Neural cell (in vitro differentiated cells): ENCODE results near the gene BSN. TPM values are rescaled to one million over a fixed set of nuclear protein-coding genes. Genes with fewer than 3 reads are reported as not detected.

Experiments used
- H2AFZ ChIP-seq: fragments of 200-600, 300-800 bp; sonication (generic), shearing (Covaris generic); 2 replicates; pipeline ENCODE4 v1.6.0; 2014; ENCODE audit warnings: low read depth, mild to moderate bottlenecking, antibody characterized with exemption, low read length, moderate library complexity
- H3F3A ChIP-seq: fragments of 200-600 bp; shearing (Covaris generic); 2 replicates; pipeline ENCODE4 v1.6.1; 2016; ENCODE audit warnings: mild to moderate bottlenecking, moderate library complexity, mixed read lengths, antibody characterized with exemption, low read length; ENCODE audit not compliant: insufficient read depth, poor library complexity, severe bottlenecking
- H3K27ac ChIP-seq: fragments of 200-600, 300-800 bp; sonication (generic), shearing (Covaris generic); 2 replicates; pipeline ENCODE4 v1.5.1; 2014; ENCODE audit warnings: mild to moderate bottlenecking, low read length, moderate library complexity
- H3K27me3 ChIP-seq: fragments of 300-800, 200-600 bp; sonication (generic), shearing (Covaris generic); 2 replicates; pipeline ENCODE4 v1.6.0; 2014; ENCODE audit warnings: mild to moderate bottlenecking, low read depth, low read length, moderate library complexity; ENCODE audit not compliant: insufficient read depth
- H3K36me3 ChIP-seq: fragments of 300-800, 200-600 bp; sonication (generic), shearing (Covaris generic); 2 replicates; pipeline ENCODE4 v1.5.1; 2014; ENCODE audit warnings: mild to moderate bottlenecking, antibody characterized with exemption, low read length, moderate library complexity; ENCODE audit not compliant: insufficient read depth
- H3K4me2 ChIP-seq: fragments of 300-800, 200-600 bp; sonication (generic), shearing (Covaris generic); 2 replicates; pipeline ENCODE4 v1.6.0; 2014; ENCODE audit warnings: mild to moderate bottlenecking, low read length
- H3K4me3 ChIP-seq: fragments of 300-800, 200-600 bp; sonication (generic), shearing (Covaris generic); 2 replicates; pipeline ENCODE4 v1.5.1; 2014; ENCODE audit warnings: mild to moderate bottlenecking, low read length, moderate library complexity
- H3K79me2 ChIP-seq: fragments of 200-600 bp; shearing (Covaris generic); replicated peaks from 2 replicates; pipeline ENCODE4 v1.6.0; 2014; ENCODE audit warnings: mild to moderate bottlenecking, low read length, moderate library complexity; ENCODE audit not compliant: insufficient read depth
- H3K9ac ChIP-seq: fragments of 300-800, 200-600 bp; sonication (generic), shearing (Covaris generic); 2 replicates; pipeline ENCODE4 v1.6.1; 2016; ENCODE audit warnings: mild to moderate bottlenecking, low read length, mixed read lengths
- H3K9me2 ChIP-seq: fragments of 200-600 bp; shearing (Covaris generic); 2 replicates; pipeline ENCODE4 v1.6.1; 2016; ENCODE audit warnings: mild to moderate bottlenecking, low read length, mixed read lengths; ENCODE audit not compliant: insufficient read depth
- H3K9me3 ChIP-seq: fragments of 200-600, 300-800 bp; sonication (generic), shearing (Covaris generic); 2 replicates; pipeline ENCODE4 v1.6.1; 2016; ENCODE audit warnings: mild to moderate bottlenecking, mixed run types, low read length, moderate library complexity, mixed read lengths
- H4K20me1 ChIP-seq: fragments of 200-600 bp; shearing (Covaris generic); 2 replicates; pipeline ENCODE4 v1.6.1; 2016; ENCODE audit warnings: mild to moderate bottlenecking, mixed run types; ENCODE audit not compliant: insufficient read depth
- CTCF ChIP-seq: fragments of 450-650 bp; IDR thresholded peaks from 2 replicates; pipeline ENCODE4 v1.5.1; 2014; ENCODE audit warnings: antibody characterized with exemption, mild to moderate bottlenecking, moderate library complexity; ENCODE audit not compliant: poor library complexity, severe bottlenecking
- EP300 ChIP-seq: fragments of 450-650 bp; conservative IDR thresholded peaks from 2 replicates; pipeline ENCODE4 v1.6.1; 2014; ENCODE audit warnings: antibody characterized with exemption, mild to moderate bottlenecking, moderate library complexity; ENCODE audit not compliant: poor library complexity, severe bottlenecking
- EZH2 ChIP-seq: fragments of 200-600, 300-800 bp; shearing (Covaris generic), sonication (generic); IDR thresholded peaks from 2 replicates; pipeline ENCODE4 v1.6.1; 2014; ENCODE audit warnings: antibody characterized with exemption, low read length, borderline replicate concordance, mild to moderate bottlenecking; ENCODE audit not compliant: insufficient read depth, poor library complexity, severe bottlenecking
- MXI1 ChIP-seq: fragments of 450-650 bp; conservative IDR thresholded peaks from 2 replicates; pipeline ENCODE4 v1.6.1; 2014; ENCODE audit warnings: antibody characterized with exemption, mild to moderate bottlenecking; ENCODE audit not compliant: poor library complexity, severe bottlenecking
- POLR2AphosphoS5 ChIP-seq: IDR thresholded peaks from 2 replicates; pipeline ENCODE4 v1.6.1; 2012
- RAD21 ChIP-seq: fragments of 450-650 bp; conservative IDR thresholded peaks from 2 replicates; pipeline ENCODE4 v1.6.1; 2014; ENCODE audit warnings: antibody characterized with exemption, mild to moderate bottlenecking, moderate library complexity
- REST ChIP-seq: IDR thresholded peaks from 2 replicates; pipeline ENCODE4 v1.6.1; 2012; ENCODE audit warnings: borderline replicate concordance
- SMC3 ChIP-seq: fragments of 450-650 bp; conservative IDR thresholded peaks from 2 replicates; pipeline ENCODE4 v1.6.1; 2014; ENCODE audit warnings: antibody characterized with exemption, mild to moderate bottlenecking, moderate library complexity; ENCODE audit not compliant: poor library complexity
- TAF1 ChIP-seq: IDR thresholded peaks from 2 replicates; pipeline ENCODE4 v1.6.1; 2012; ENCODE audit warnings: low read depth
- polyA plus RNA-seq: library from polyadenylated mRNA; depleted of rRNA; stranded (reverse); fragments of >200 nt; gene quantifications from 2 replicates; pipeline ENCODE4 v1.2.3, GENCODE V29; 2014

BSN gene
- polyA plus RNA-seq, 1 donor from 2014 or later = 2.0 TPM

- H3K9me3 ChIP-seq = no peaks in the 10 kb centered on the region
- H3K4me3 ChIP-seq = no peak overlapping the region
- H3F3A ChIP-seq = no peaks in the 10 kb centered on the region
- no peak overlapping the region for H3K4me2 ChIP-seq
- TF ChIP-seq TAF1 = no peak
- TF ChIP-seq RAD21 = no peak
- no peak for TF ChIP-seq EP300
- TF ChIP-seq REST = no peak
- TF ChIP-seq MXI1 = no peak
- no peak for TF ChIP-seq CTCF
- TF ChIP-seq EZH2 = no peak
- TF ChIP-seq SMC3 = no peak
- TF ChIP-seq POLR2AphosphoS5 = no peak
- no peaks in the 10 kb centered on the region for H3K27me3 ChIP-seq
- H4K20me1 ChIP-seq = no peaks in the 10 kb centered on the region
- H2AFZ ChIP-seq = no peak overlapping the region
- no peaks in the 10 kb centered on the region for H3K36me3 ChIP-seq
- no peak overlapping the region for H3K27ac ChIP-seq
- no peaks in the 10 kb centered on the region for H3K79me2 ChIP-seq
- H3K9me2 ChIP-seq = no peaks in the 10 kb centered on the region
- no peak overlapping the region for H3K9ac ChIP-seq
Observed at GRCh38 chr3:49668861-49669260, 114.6 kb downstream of the BSN start.

- Histone ChIP-seq H3K9me2 (no peaks in the 10 kb centered on the region), H4K20me1 (no peaks in the 10 kb centered on the region), H3K9ac (no peak overlapping the region), H3F3A (no peaks in the 10 kb centered on the region), H3K4me2 (no peak overlapping the region), H3K9me3 (no peaks in the 10 kb centered on the region), H3K27ac (no peak overlapping the region), H3K27me3 (no peaks in the 10 kb centered on the region), H3K79me2 (no peaks in the 10 kb centered on the region), H3K36me3 (no peaks in the 10 kb centered on the region), H3K4me3 (no peak overlapping the region), H2AFZ (no peak overlapping the region)
- TF ChIP-seq POLR2AphosphoS5 = no peak
- TF ChIP-seq EP300 = no peak
- TF ChIP-seq TAF1 = no peak
- no peak for TF ChIP-seq CTCF
- TF ChIP-seq MXI1 = no peak
- TF ChIP-seq EZH2 = no peak
- no peak for TF ChIP-seq REST
- no peak for TF ChIP-seq RAD21
- TF ChIP-seq SMC3 = no peak
Observed at GRCh38 chr3:49669352-49669751, 115.1 kb downstream of the BSN start.
